ENCODE measurements around the gene NTM. TPM values are rescaled to one million over a fixed set of nuclear protein-coding genes. Genes with fewer than 3 reads are reported as not detected.
"Not testable (repeated sequence)": the region's sequence is repeated elsewhere in the genome, so short reads cannot be mapped to it uniquely, and the experiment has no call there.

The NTM gene
- total RNA-seq, 1 donor from 2014 or later = 4.3 TPM

- H3K4me1 Mint-ChIP-seq (ENCODE audit: low read depth) = no peaks in the 10 kb centered on the region
- peaks cover 41% of the 10 kb centered on the region for H3K27me3 Mint-ChIP-seq
- no peaks in the 10 kb centered on the region for H3K9me3 Mint-ChIP-seq (ENCODE audit: low read depth)
- DNase-seq (ENCODE audit: low spot score, unreplicated experiment) = no peak
- H3K4me3 Mint-ChIP-seq (ENCODE audit: low read depth) = no peak overlapping the region
- no peaks in the 10 kb centered on the region for H3K36me3 Mint-ChIP-seq (ENCODE audit: insufficient read depth)
- no peak for TF ChIP-seq CTCF (IDR thresholded peaks at IDR 0.05; ENCODE audit: unreplicated experiment)
- no peak overlapping the region for H3K27ac Mint-ChIP-seq
These were observed 47.8 kb downstream of the NTM start for GRCh38 chr11:131418189-131418588.

- no peaks in the 10 kb centered on the region for H3K36me3 Mint-ChIP-seq (ENCODE audit: insufficient read depth)
- peaks cover 57% of the 10 kb centered on the region for H3K27me3 Mint-ChIP-seq
- H3K4me3 Mint-ChIP-seq (ENCODE audit: low read depth) = no peak overlapping the region
- H3K4me1 Mint-ChIP-seq (ENCODE audit: low read depth) = peaks cover 6% of the 10 kb centered on the region
- no peak overlapping the region for H3K27ac Mint-ChIP-seq
- TF ChIP-seq CTCF (IDR thresholded peaks at IDR 0.05; ENCODE audit: unreplicated experiment) = no peak
- DNase-seq (ENCODE audit: low spot score, unreplicated experiment) = no peak
- no peaks in the 10 kb centered on the region for H3K9me3 Mint-ChIP-seq (ENCODE audit: low read depth)
These were observed 50.8 kb downstream of the NTM start for GRCh38 chr11:131421066-131421855.

GRCh38 chr11:131422029-131422428 is 51.6 kb downstream of the NTM start:
- Mint-ChIP-seq H3K36me3 (ENCODE audit: insufficient read depth) (no peaks in the 10 kb centered on the region), H3K27me3 (peaks cover 62% of the 10 kb centered on the region), H3K4me3 (ENCODE audit: low read depth) (no peak overlapping the region), H3K4me1 (ENCODE audit: low read depth) (peaks cover 6% of the 10 kb centered on the region), H3K27ac (no peak overlapping the region), H3K9me3 (ENCODE audit: low read depth) (no peaks in the 10 kb centered on the region)
- no peak for DNase-seq (ENCODE audit: low spot score, unreplicated experiment)
- TF ChIP-seq CTCF (IDR thresholded peaks at IDR 0.05; ENCODE audit: unreplicated experiment) = no peak

- no peak for TF ChIP-seq CTCF (IDR thresholded peaks at IDR 0.05; ENCODE audit: unreplicated experiment)
- Mint-ChIP-seq H3K9me3 (ENCODE audit: low read depth) (no peaks in the 10 kb centered on the region), H3K27ac (no peak overlapping the region), H3K27me3 (peaks cover 67% of the 10 kb centered on the region), H3K4me3 (ENCODE audit: low read depth) (no peak overlapping the region), H3K4me1 (ENCODE audit: low read depth) (peaks cover 6% of the 10 kb centered on the region), H3K36me3 (ENCODE audit: insufficient read depth) (no peaks in the 10 kb centered on the region)
- DNase-seq (ENCODE audit: low spot score, unreplicated experiment) = no peak
These were observed 52.1 kb downstream of the NTM start for GRCh38 chr11:131422496-131422895.

GRCh38 chr11:131423688-131424087 is 53.3 kb downstream of the NTM start:
- no peaks in the 10 kb centered on the region for H3K9me3 Mint-ChIP-seq (ENCODE audit: low read depth)
- no peaks in the 10 kb centered on the region for H3K36me3 Mint-ChIP-seq (ENCODE audit: insufficient read depth)
- no peak for TF ChIP-seq CTCF (IDR thresholded peaks at IDR 0.05; ENCODE audit: unreplicated experiment)
- peaks cover 77% of the 10 kb centered on the region for H3K27me3 Mint-ChIP-seq
- no peak for DNase-seq (ENCODE audit: low spot score, unreplicated experiment)
- no peak overlapping the region for H3K27ac Mint-ChIP-seq
- no peak overlapping the region for H3K4me3 Mint-ChIP-seq (ENCODE audit: low read depth)
- H3K4me1 Mint-ChIP-seq (ENCODE audit: low read depth) = peaks cover 6% of the 10 kb centered on the region

- peaks cover 76% of the 10 kb centered on the region for H3K27me3 Mint-ChIP-seq
- H3K27ac Mint-ChIP-seq; H3K4me1 Mint-ChIP-seq (ENCODE audit: low read depth); H3K36me3 Mint-ChIP-seq (ENCODE audit: insufficient read depth); H3K9me3 Mint-ChIP-seq (ENCODE audit: low read depth); DNase-seq (ENCODE audit: low spot score, unreplicated experiment); H3K4me3 Mint-ChIP-seq (ENCODE audit: low read depth): not testable (repeated sequence)
These were observed 54.0 kb downstream of the NTM start for GRCh38 chr11:131424257-131424876.
